GM12891 (cell line): ENCODE measurements around the gene CCR7.
A peak's percentile ranks its signal among the peaks of the same experiment; 100 is the strongest.

Experiments
- DNase-seq: peaks from one replicate; pipeline ENCODE4 v3.0.0; 2011; ENCODE audit warnings: low spot score; ENCODE audit not compliant: insufficient read length
- FAIRE-seq: peaks from 2 replicates; lab custom pipeline; 2011; peaks lifted over from hg19 to GRCh38; lab: Jason Lieb, UNC
- PAX5 ChIP-seq: IDR thresholded peaks from 2 replicates; pipeline ENCODE4 v1.6.1; 2011; ENCODE audit warnings: low read length, moderate library complexity, mild to moderate bottlenecking; ENCODE audit not compliant: insufficient read depth, severe bottlenecking
- POLR2A ChIP-seq: IDR thresholded peaks from 2 replicates; pipeline ENCODE4 v1.6.1; 2011; ENCODE audit warnings: low read depth, low read length, control low read depth
- POLR2AphosphoS5 ChIP-seq: IDR thresholded peaks from 2 replicates; pipeline ENCODE4 v1.6.1; 2011; ENCODE audit warnings: low read depth, low read length, control low read depth
- POU2F2 ChIP-seq: IDR thresholded peaks from 2 replicates; pipeline ENCODE4 v1.6.1; 2011; ENCODE audit warnings: low read depth, mild to moderate bottlenecking, control low read depth, low read length, moderate library complexity
- SPI1 ChIP-seq: IDR thresholded peaks from 2 replicates; pipeline ENCODE4 v1.6.1; 2011; ENCODE audit warnings: low read depth, low read length, control low read depth
- TAF1 ChIP-seq: IDR thresholded peaks from 2 replicates; pipeline ENCODE4 v1.6.1; 2011; ENCODE audit warnings: low read depth, low read length, control low read depth

CCR7 gene

DNA sequence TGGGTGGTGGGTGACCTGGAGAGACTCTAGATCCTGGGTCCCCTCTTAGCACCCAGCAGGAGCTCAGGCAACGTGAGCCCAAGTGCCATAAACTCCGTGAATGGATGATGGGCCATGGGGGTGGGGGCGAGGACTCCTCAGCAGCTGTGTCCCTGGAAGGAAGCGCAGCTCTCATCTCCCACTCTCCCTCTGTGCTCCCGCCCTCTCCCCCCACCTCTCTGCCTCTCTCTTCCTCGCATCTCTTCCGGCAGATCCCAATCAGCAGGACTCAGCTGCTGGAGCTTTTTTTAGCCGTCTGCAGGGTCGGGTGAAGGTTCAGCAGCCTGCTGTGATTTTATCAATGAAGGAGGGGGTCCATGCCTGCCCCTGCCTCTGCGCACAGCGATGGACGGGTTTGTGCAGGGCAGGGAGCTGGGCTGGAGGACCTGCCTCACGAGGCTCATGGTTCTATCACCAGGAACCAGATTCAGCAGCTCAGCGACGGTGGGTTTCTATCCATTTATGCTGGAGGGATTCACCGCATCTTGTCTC is 8.3 kb downstream of the CCR7 start:
- peak; percentile 34; the same call in 1 of the 2 replicates for TF ChIP-seq POU2F2
- peak; percentile 81; the same call in 1 of the 2 replicates for TF ChIP-seq POLR2AphosphoS5
- peak; percentile 56; the same call in 1 of the 2 replicates for TF ChIP-seq POLR2A
- TF ChIP-seq SPI1, result no peak
- TF ChIP-seq TAF1, result no peak
- no peak for TF ChIP-seq PAX5
- FAIRE-seq (no peak), DNase-seq (no peak)

GRCh38 chr17:40556198-40556661 is 9.0 kb downstream of the CCR7 start:
- TF ChIP-seq PAX5 (no peak), TAF1 (no peak), POLR2A (no peak), POLR2AphosphoS5 (no peak), SPI1 (no peak), POU2F2 (no peak)
- FAIRE-seq, result no peak
- DNase-seq, result no peak

GRCh38 chr17:40555296-40556190 is 9.7 kb downstream of the CCR7 start:
- TF ChIP-seq POLR2A (peak; percentile 86), POLR2AphosphoS5 (peak; percentile 91), SPI1 (no peak)
- no peak for FAIRE-seq
- no peak for DNase-seq

DNA sequence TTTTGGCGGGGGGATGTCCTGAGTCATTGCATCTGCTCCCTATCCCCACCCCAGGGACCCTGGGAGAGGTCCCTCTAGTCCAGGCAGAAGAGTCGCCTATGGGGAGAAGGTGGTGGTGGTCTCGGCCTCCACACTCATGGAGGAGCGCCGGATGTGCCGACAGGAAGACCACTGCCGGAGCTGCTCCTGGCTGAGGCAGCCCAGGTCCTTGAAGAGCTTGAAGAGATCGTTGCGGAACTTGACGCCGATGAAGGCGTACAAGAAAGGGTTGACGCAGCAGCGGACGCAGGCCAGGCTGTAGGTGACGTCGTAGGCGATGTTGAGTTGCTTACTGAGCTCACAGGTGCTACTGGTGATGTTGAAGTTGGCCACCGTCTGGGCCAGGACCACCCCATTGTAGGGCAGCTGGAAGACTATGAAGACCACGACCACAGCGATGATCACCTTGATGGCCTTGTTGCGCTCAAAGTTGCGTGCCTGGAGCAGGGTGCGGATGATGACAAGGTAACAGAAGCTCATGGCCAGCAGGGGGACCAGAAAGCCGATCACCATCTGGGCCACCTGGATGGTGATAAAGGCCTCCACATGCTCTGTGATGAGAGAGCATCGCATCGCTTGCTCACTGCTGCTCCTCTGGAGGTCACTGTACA is 10.5 kb downstream of the CCR7 start:
- no peak for DNase-seq
- no peak for FAIRE-seq
- TF ChIP-seq PAX5, result no peak
- TF ChIP-seq SPI1, result no peak
- no peak for TF ChIP-seq TAF1
- no peak; the same call in 1 of the 2 replicates for TF ChIP-seq POLR2AphosphoS5
- no peak for TF ChIP-seq POU2F2

- DNase-seq (no peak), FAIRE-seq (no peak)
- TF ChIP-seq POLR2AphosphoS5 (peak; percentile 88), POLR2A (no peak; the same call in none of the 2 replicates)
Observed at GRCh38 chr17:40553694-40554534, 11.4 kb downstream of the CCR7 start.

DNA sequence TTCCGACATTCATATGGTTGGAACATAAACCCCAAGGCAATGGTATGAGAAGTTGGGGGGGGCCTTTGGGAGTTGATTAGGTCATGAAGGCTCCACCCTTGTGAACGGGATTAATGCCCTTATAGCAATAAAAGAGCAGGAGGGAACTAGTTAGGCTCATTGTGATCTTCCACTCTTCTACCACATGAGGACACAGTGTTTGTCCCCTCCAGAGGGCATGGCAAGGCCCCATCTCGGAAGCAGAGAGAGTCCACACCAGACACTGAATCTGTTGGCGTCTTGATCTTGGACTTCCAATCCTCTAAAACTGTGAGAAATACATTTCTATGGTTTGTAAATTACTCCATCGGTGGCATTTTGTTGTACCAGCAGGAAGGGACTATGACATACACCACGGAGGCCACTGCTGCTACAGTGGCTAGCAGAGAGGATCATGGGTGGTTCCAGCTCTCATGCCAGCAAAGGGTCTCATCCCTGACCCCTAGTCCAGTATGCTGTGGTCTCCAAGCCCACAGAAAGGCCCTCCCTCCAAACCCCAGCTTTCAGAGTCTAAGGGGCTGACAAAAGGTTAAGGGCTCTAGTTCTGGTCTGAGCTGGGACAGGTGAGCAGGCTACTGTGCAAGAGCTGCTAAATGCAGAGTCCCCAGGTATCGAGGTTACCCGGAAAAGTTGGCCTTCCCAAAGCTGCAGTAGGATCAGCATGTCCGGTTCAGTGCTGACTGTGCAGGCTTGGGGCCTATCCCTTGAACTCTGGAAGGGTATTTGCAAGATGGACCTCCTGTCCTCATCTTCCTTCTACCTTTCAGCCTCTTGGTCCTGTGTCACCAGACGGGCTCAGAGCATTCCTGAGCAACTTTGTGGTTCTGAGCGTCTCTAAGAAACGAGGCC is 12.2 kb downstream of the CCR7 start:
- TF ChIP-seq POU2F2, result 0 out of 2 replicates have a peak, but pooled peaks have one; percentile 13
- TF ChIP-seq POLR2A, result peak; percentile 66
- 0 out of 2 replicates have a peak, but pooled peaks have one; percentile 36 for TF ChIP-seq TAF1
- TF ChIP-seq PAX5, result no peak
- peak; percentile 69; the same call in 1 of the 2 replicates for TF ChIP-seq POLR2AphosphoS5
- FAIRE-seq (no peak), DNase-seq (no peak)

- DNase-seq, result no peak
- no peak for TF ChIP-seq TAF1
- TF ChIP-seq SPI1, result no peak
- peak; percentile 77 for TF ChIP-seq POU2F2
- no peak for TF ChIP-seq PAX5
- peak; percentile 91 for TF ChIP-seq POLR2AphosphoS5
- TF ChIP-seq POLR2A, result peak; percentile 76
- FAIRE-seq, result no peak
Observed at GRCh38 chr17:40551879-40552768, 13.1 kb downstream of the CCR7 start.
